Right kidney (tissue), 9 donors: ENCODE results near the gene SPATA31C2.
"Not testable (repeated sequence)": the region's sequence is repeated elsewhere in the genome, so short reads cannot be mapped to it uniquely, and the experiment has no call there.

Experiments used
- DNase-seq: peaks from one replicate; pipeline ENCODE4 v3.0.0-alpha.2; 2016
- long read RNA-seq, 8 donors: transcript quantifications; one replicate each; lab custom pipeline, GENCODE V29; 2026

Gene SPATA31C2
- long read RNA-seq, donor 1, result 0 reads
- long read RNA-seq, donor 2, result 0 reads
- long read RNA-seq, donor 3, result 0 reads
- long read RNA-seq, donor 4, result 0 reads
- long read RNA-seq, donor 5, result 0 reads
- long read RNA-seq, donor 6, result 0 reads
- long read RNA-seq, donor 7, result 0 reads
- long read RNA-seq, donor 8, result 0 reads

DNA sequence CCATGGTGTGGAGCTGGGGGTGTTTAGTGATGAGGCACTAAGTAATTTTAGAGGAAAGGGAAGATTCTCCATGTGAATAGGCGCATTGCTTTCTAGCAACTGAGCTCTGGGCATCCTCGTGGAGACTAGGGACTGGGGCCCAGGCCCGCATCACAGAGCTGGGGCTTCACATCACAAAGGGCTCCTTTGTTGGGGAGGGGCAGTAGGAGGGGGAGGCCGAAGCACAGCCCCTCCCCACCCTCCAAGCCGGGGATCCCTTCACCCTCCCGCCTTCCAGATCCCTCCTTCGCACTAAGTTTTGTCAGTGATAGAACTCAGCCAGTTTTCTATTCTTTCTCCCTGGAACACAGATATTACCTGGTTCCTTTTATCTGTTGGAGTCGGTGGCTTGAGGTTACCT, at the start of gene SPATA31C2:
TSS of gene SPATA31C2 (minus strand) at position 101 of the 400 bp plus-strand sequence. CDS start at position 72, 29 bp downstream.
- not testable (repeated sequence) for DNase-seq

DNA sequence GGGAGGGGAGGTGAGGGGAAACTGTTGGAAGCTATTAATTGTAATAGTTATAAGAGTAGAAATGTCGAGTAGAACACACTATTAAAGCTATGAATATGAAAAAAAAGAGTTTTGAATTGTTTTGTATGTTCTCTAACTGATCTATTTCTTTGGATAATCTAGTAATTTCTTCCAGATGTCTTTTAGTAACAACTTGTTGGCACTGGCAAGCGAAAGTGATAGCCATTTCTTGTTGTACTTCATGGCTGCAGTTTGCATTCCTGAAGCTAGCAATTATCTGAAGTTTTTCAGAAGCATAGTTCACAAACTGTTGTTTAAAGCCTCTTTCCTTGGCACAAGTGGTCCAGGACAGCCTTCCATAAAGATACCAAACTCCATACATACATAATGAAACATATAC, 49.4 kb upstream of the SPATA31C2 start:
- no peak for DNase-seq

DNA sequence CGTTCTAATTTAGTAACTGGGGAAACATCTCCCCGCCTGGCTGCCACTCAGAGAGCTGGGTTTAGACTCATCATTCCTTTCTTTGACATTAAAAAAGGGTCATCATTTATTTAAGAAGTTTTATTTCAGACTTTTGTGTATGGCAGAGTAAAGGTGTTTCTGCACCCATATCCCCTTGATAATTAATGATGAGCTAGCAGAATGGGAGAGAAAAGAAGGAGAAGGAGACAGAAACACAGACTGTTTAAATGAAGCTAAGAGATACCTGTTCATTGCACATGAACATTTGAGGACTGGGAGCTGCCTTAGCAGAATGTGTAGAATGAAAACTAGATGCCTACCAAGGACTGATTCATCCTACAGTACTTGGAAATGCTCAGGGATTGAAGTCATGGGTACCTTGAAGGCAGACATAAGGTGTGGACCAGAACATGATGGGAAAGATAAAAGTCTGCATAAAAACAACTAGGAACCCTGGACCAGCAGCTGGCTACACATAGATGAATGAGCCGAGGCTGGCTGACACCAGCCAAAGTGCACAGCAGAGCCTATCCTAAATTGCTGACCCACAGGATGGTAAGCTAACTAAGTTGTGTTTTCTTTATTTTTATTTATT, 48.3 kb upstream of the SPATA31C2 start:
- no peak for DNase-seq

GRCh38 chr9:88184976-88185375, 46.7 kb upstream of the SPATA31C2 start:
- DNase-seq, result no peak

- no peak for DNase-seq
Observed at GRCh38 chr9:88183798-88184495, 45.7 kb upstream of the SPATA31C2 start.

- DNase-seq, result no peak
Observed at GRCh38 chr9:88182501-88182900, 44.2 kb upstream of the SPATA31C2 start.

DNA sequence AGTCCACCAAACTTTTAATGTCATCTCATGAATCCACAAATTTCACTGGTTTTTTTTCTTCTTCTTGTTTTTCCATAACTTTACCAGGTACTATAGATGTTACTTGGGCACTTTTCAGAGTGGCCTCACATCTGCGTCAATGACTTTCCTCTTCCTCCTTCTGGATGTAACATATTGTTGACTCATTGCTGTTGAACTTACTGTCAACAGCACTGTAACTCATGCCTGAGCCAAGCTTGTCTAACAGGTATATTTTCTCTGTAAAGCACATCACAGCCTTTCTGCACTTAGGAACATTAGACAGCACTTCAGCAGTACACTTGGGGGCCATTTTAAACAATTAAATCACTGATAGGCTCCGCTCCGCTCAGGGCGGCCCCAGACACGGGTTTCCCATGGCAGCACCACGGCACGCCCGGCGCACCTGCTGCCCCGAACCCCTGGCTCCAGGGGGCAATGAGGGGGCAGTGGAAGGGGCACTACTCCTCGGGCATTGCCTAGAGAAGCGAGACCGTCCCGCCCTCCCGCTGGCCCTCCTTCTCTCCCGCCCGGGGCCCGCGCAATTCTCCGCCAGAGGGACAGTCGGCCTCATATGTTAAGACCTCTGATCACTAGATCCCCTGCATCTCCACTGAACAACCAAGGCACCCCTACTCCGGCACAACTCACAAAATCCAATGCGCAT, 41.9 kb upstream of the SPATA31C2 start:
- DNase-seq, result no peak

DNA sequence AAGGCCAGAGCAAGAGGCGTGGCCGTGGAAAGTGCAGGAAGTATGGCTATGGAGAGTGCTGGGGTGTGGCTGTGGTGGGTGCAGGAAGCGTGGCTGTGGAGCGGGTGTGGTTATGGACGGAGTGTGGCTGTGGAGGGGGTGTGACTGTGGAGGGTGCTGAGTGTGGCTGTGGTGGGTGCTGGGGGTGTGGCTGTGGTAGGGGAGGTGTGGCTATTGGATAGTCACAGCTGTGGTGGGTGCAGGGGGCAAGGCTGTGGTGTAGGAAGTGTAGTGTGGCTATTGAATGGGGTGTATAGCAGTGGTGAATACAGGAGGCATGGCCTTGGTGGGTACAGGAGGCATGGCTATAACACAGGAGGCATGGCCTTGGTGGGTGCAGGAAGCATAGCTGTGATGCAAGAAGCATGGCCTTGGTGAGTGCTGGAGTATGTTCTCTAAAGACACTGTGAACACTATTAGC, 40.8 kb upstream of the SPATA31C2 start:
- DNase-seq, result no peak

GRCh38 chr9:88178641-88179040, 40.4 kb upstream of the SPATA31C2 start:
- DNase-seq, result no peak

DNA sequence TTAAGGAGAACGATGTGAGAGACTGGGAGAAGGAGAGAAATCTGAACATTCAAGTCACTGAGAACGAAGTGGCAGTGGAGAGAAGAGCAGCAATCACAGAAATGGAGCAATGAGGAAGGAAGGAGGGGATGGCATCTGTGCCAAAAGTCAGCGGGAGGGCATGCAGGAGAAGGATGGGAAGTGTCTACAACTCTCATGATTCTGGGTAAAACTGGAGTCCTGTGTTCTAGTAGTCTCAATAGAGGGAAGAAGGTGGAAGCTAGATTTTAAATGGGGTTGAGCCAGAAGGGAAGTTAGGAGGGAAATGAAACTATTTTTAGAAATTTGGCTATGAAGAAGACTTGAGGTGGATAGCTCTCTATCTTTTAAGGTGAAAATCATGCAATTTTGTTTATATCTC, 39.1 kb upstream of the SPATA31C2 start:
- DNase-seq, result no peak

- DNase-seq, result no peak
Observed at GRCh38 chr9:88174324-88174723, 36.0 kb upstream of the SPATA31C2 start.

DNA sequence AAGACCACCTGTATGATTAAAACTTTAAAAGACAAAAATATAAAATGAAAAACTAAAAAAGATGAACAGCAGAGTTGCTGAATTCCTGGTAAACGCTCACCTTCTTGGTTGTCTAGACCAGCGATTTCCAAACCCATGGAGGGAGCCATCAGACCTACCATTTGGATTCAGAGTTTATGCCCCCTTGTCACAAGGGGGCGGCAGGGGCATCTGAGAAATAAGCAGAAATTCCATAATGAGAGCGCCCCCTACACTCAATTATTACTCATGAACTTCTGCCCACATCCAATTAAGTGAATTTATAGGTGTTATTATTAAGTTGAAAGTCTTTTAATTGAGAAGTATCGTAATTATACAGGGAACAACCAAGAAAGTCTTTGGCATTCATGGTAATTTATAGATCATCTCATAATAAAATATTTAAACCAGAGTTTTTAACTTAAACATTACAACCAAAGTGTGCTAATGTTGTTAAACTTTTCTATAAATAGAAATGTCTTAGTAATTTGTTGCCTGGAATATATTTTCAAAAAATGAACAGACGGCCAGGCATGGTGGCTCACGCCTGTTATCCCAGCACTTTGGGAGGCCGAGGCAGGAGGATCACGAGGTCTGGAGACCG, 35.2 kb upstream of the SPATA31C2 start:
- no peak for DNase-seq

GRCh38 chr9:88169700-88170099, 31.4 kb upstream of the SPATA31C2 start:
- no peak for DNase-seq

DNA sequence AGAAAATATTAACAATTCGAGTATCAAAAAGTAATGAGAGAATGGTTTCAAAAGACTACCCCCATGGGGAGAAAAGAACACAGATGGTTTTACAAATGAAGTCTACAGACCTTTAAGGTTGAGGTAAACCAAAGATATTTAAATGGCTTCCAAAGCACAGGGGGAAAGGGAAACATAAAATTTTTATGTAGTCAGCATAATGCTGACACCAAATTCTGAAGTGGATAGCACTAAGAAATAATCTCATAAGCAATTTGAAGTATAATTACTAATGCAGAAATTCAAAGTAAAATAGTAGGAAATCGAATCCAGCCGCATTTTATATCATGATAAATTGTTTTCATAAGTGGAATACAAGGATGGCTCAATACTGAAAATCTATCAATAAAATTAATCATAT, 30.3 kb upstream of the SPATA31C2 start:
- DNase-seq, result no peak

DNA sequence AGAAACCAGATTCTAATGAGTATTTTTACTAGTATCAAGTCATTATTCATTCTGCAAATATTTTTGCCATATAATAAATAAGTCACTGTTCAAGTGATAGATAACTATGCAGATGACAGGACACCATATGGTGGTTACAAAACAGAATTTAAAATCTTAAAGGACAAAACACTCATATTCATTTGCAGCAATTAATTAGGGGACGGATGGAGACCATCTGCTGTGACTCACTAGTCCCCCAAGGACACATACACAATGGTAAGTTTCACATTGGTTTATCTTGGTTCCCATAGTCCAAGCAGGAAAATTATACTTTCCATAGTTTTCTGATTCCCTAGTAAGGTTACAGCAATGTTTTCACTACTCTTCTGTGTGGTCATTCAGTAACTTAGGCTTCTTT, 28.4 kb upstream of the SPATA31C2 start:
- no peak for DNase-seq

DNA sequence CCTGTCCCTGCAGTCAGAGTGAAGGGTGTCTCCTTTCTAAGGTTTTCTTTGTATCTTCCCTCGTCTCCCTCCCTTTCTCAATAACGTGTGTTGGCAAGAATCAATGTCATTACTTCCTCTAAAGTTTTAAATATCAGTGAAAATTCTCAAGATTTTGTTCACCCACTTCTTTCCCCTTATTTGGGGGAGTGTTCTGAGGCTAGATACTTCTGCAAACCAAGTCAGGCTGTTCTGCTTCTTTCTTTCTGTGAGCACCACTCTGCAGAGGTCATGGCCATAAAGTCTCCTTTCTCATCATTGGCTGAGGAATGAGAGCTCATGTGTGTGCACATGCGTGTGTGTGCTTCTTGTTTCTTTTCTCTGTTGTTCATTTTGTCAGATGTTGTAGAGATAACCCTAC, 26.6 kb upstream of the SPATA31C2 start:
- DNase-seq, result no peak

DNA sequence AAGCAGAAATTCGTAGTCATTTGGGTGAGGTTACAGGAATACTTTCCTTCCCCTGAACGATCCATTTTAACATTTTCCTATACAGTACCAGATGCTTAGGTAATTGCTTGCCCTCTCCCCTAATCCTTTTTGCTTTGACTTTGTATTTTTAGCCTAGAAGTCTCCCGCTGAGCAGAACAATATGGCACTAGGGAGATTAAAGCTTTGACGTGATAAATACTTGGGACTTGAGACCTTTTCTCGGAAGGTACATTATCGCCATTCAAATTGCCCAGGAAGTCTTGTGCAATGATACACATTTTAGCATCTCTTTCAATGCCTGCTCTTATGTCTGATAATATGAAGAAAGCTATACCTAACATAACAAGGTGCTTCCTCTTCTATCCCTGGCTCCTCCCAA, 22.9 kb upstream of the SPATA31C2 start:
- DNase-seq, result no peak

DNA sequence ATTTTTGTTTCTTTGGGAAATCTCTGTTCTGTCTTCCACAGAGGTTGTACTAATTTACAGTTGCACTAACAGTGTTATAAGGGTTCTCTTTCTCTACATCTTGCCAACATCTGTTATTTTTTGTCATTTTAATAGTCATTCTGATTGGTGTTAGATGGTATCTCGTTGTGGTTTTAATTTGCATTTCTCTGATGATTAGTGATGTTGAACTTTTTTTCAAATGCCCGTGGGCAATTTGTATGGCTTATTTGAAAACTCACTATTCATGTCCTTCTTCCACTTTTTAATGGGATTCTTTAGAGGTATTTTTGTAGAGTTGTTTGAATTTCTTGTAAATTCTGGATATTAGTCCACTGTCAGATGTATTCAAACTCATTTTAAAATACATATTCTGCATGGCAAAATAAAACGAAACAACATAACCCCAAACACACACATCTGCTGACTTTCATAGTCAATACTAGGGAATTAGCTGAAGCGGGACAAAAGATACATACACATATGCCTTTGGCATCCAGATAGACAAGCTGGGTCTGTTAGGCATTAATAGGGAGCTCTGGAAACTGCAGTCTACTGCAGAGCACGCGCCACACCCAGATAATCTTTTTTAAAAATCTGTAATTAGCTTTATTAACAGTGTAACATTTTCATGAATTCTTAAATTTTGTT, 5.8 kb upstream of the SPATA31C2 start:
- DNase-seq, result no peak

GRCh38 chr9:88143179-88143578, 4.9 kb upstream of the SPATA31C2 start:
- DNase-seq, result no peak

DNA sequence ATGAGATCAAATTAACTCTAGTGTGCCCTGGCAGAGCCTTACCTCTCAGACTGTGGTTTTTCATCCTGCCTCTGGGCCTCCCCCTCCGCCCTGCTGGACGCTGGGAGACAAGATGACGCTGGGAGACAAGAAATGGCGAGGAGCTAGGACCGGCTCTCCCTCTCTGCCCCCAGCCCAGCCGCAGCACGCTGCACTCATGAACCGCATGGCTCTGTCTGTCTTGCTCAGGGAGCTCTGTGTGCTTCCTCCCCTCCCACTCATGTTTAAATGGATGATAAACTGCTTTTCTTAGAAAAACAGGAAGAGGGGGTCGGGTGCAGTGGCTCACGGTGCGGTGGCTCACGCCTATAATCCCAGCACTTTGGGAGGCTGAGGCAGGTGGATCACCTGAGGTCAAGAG, 4.7 kb downstream of the SPATA31C2 start:
- DNase-seq, result peak; percentile 29

- not testable (repeated sequence) for DNase-seq
Observed at GRCh38 chr9:88129556-88129955, 8.7 kb downstream of the SPATA31C2 start.

- not testable (repeated sequence) for DNase-seq
Observed at GRCh38 chr9:88127700-88128300, 10.5 kb downstream of the SPATA31C2 start.
